Breast epithelium (tissue), 4 donors: Measurements from ENCODE around the gene FCHO2. TPM values are rescaled to one million over a fixed set of nuclear protein-coding genes. Genes with fewer than 3 reads are reported as not detected.
"Not testable (repeated sequence)": the region's sequence is repeated elsewhere in the genome, so short reads cannot be mapped to it uniquely, and the experiment has no call there.

Experiments
- DNase-seq, 2 donors: peaks; one replicate each; pipeline ENCODE4 v3.0.0-alpha.2; 2019; ENCODE audit warnings: low spot score in 2 of 2
- H3K27ac ChIP-seq, 2 donors: fragments of 200-600 bp; sonication (generic) in 1 of 2; one replicate each; pipeline ENCODE4 v1.5.1; 2016 to 2019; ENCODE audit warnings: mild to moderate bottlenecking in 1 of 2
- H3K27me3 ChIP-seq, 2 donors: fragments of 200-600 bp; sonication (generic) in 1 of 2; one replicate each; pipeline versions ENCODE4 v1.5.1 to v1.6.0; 2017 to 2019; ENCODE audit warnings: control low read depth in 1 of 2, mild to moderate bottlenecking in 1 of 2
- H3K36me3 ChIP-seq: fragments of 200-600 bp; one replicate; pipeline ENCODE4 v1.5.1; 2019
- H3K4me1 ChIP-seq, 2 donors: fragments of 200-600 bp; sonication (generic); one replicate each; pipeline ENCODE4 v1.5.1; 2016 to 2019; ENCODE audit warnings: control low read depth in 1 of 2
- H3K4me3 ChIP-seq, 3 donors: fragments of 200-600 bp; sonication (generic); 1 replicate in 2 of 3; 2 replicates in 1 of 3; pipeline ENCODE4 v1.5.1; 2016 to 2019; ENCODE audit warnings: mild to moderate bottlenecking in 3 of 3, moderate library complexity in 2 of 3
- H3K9me3 ChIP-seq, 2 donors: fragments of 200-600 bp; sonication (generic) in 1 of 2; one replicate each; pipeline ENCODE4 v1.5.1; 2016 to 2019; ENCODE audit warnings: control low read depth in 1 of 2
- CTCF ChIP-seq, 3 donors: fragments of 450-650 bp; IDR thresholded peaks; one replicate each; pipeline ENCODE4 v1.5.1; 2016 to 2017; ENCODE audit warnings: antibody characterized with exemption in 3 of 3, mild to moderate bottlenecking in 3 of 3, moderate library complexity in 3 of 3
- POLR2A ChIP-seq: fragments of 450-650 bp; IDR thresholded peaks from one replicate; pipeline ENCODE4 v1.6.1; 2016; ENCODE audit warnings: antibody characterized with exemption, mild to moderate bottlenecking, moderate library complexity
- POLR2AphosphoS5 ChIP-seq, 3 donors: sonication (generic); formaldehyde crosslinking; IDR thresholded peaks; one replicate each; pipeline ENCODE4 v1.6.1; 2017; ENCODE audit warnings: antibody characterized with exemption in 3 of 3
- intact Hi-C: fragments of 100-400 bp; cut with DNase I; formaldehyde crosslinking; loops from one replicate; pipeline ENCODE4 v1.15.1; 2023; ENCODE audit warnings: low total_unique reads
- total RNA-seq, 3 donors: library from RNA; depleted of rRNA; stranded (reverse); fragments of >200 nt; gene quantifications; one replicate each; pipeline ENCODE4 v1.1.0, GENCODE V29; 2016

The FCHO2 gene
- total RNA-seq, 3 donors from 2014 or later: 30.5 to 58.8 (median 46.7) TPM

GRCh38 chr5:73007051-73007450, 51.2 kb downstream of the FCHO2 start:
- intact Hi-C loops: no loop called here
- Histone ChIP-seq H3K27ac (no peak overlapping the region), H3K4me1 (no peaks in the 10 kb centered on the region), H3K9me3 (no peaks in the 10 kb centered on the region), H3K36me3 (no peaks in the 10 kb centered on the region), H3K27me3 (no peaks in the 10 kb centered on the region), H3K4me3 (no peak overlapping the region)
- TF ChIP-seq POLR2A: no peak
- TF ChIP-seq CTCF (IDR thresholded peaks at IDR 0.05): no peak
- TF ChIP-seq POLR2AphosphoS5 (IDR thresholded peaks at IDR 0.05): no peak
- DNase-seq: no peak

DNA sequence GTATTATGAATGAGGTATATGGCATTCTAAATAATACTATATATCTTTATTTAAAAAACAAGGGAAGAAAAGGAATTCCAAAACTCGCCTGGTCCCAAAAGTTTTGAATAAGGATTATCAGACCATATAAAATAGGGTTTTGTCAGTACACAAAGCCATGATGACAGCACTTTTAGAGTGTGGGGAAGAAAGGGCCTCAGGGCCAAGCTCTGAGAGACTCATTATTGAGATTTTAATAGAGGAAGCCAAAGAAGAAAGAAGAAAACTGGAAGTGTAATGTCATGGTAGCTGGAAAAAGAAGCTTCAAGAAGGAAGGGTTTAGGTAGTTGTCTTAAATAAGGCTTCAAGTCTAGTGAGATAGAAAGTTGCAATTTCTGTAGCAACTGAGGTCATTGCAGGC, 53.0 kb downstream of the FCHO2 start:
- DNase-seq: no peak
- no peaks in the 10 kb centered on the region for H3K4me1 ChIP-seq
- TF ChIP-seq POLR2A: no peak
- no peak for TF ChIP-seq POLR2AphosphoS5 (IDR thresholded peaks at IDR 0.05)
- TF ChIP-seq CTCF (IDR thresholded peaks at IDR 0.05): no peak
- H3K27ac ChIP-seq: no peak overlapping the region
- no peaks in the 10 kb centered on the region for H3K9me3 ChIP-seq
- H3K27me3 ChIP-seq: no peaks in the 10 kb centered on the region
- H3K36me3 ChIP-seq: no peaks in the 10 kb centered on the region
- intact Hi-C loops: no loop called here
- no peak overlapping the region for H3K4me3 ChIP-seq

DNA sequence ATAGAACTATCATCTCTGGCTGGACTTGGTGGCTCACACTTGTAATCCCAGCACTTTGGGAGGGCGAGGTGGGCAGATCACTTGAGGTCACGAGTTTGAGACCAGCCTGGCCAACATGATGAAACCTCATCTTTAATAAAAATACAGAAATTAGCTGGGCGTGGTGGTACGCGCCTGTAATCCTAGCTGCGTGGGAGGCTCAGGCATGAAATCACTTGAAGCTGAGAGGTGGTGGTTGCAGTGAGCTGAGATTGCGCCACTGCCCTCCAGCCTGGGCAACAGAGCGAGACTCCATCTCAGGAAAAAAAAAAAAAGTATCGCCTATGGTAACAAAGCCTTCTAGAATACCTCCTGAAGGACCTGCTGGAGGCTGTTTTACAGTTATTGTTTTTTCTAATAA, 55.8 kb downstream of the FCHO2 start:
- H3K36me3 ChIP-seq, H3K4me3 ChIP-seq, H3K27ac ChIP-seq, intact Hi-C loops, DNase-seq, H3K27me3 ChIP-seq, H3K4me1 ChIP-seq, H3K9me3 ChIP-seq: not testable (repeated sequence)

DNA sequence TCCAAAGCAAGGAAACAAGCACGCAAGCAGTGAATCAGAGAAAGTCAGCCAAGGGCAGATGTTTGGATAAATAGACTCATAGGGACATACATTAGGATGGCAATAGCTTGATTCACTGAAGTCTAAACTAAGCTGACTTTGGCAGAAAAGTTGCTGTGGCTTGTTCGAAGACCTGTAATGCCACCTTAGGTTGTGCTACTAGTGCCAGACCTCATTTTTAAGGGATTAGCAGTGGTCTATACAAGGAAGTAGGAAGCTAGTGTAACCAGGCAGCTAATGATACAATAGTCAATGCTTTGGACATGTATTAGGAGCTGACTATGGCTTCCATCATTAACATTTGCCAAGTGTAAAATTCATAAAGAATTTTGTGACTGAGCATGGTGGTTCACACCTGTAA, 63.1 kb downstream of the FCHO2 start:
- no peak overlapping the region for H3K4me3 ChIP-seq
- intact Hi-C loops: no loop called here
- TF ChIP-seq CTCF (IDR thresholded peaks at IDR 0.05) (no peak), POLR2AphosphoS5 (IDR thresholded peaks at IDR 0.05) (no peak), POLR2A (no peak)

DNA sequence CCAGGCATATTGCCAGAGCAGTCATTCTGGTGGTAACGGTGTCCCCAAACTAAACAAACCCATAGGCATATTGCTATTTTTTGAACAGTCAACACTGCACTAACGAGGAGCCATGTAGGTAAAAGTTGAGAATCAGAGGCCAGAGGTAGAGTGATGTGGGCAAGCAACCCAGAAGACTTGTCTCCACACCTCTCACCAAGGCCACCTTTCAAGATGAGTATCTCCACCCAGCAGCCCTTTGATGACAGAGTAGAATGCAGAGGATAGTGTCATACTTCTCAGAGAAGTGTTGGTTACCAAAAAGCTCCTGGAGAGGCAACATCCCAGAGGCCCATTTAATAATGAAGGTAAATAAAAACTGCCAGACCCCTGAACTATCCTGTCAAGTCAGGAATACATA, 63.9 kb downstream of the FCHO2 start:
- H3K4me1 ChIP-seq: no peaks in the 10 kb centered on the region
- H3K27ac ChIP-seq: no peak overlapping the region
- intact Hi-C loops: no loop called here
- H3K27me3 ChIP-seq: no peaks in the 10 kb centered on the region
- H3K4me3 ChIP-seq: no peak overlapping the region
- DNase-seq: no peak
- H3K36me3 ChIP-seq: peaks cover 4% of the 10 kb centered on the region
- H3K9me3 ChIP-seq: no peaks in the 10 kb centered on the region
- TF ChIP-seq POLR2A: no peak
- no peak for TF ChIP-seq CTCF (IDR thresholded peaks at IDR 0.05)
- no peak for TF ChIP-seq POLR2AphosphoS5 (IDR thresholded peaks at IDR 0.05)

More for the DNA sequence above, 63.1 kb downstream of the FCHO2 start:
- DNase-seq: no peak
- H3K9me3 ChIP-seq: no peaks in the 10 kb centered on the region
- peaks cover 4% of the 10 kb centered on the region for H3K36me3 ChIP-seq
- no peaks in the 10 kb centered on the region for H3K27me3 ChIP-seq
- no peak overlapping the region for H3K27ac ChIP-seq
- H3K4me1 ChIP-seq: no peaks in the 10 kb centered on the region

- no peaks in the 10 kb centered on the region for H3K9me3 ChIP-seq
- TF ChIP-seq POLR2A: no peak
- TF ChIP-seq CTCF (IDR thresholded peaks at IDR 0.05): no peak
- TF ChIP-seq POLR2AphosphoS5 (IDR thresholded peaks at IDR 0.05): no peak
- intact Hi-C loops: no loop called here
- no peak for DNase-seq
- H3K4me3 ChIP-seq: no peak overlapping the region
- H3K36me3 ChIP-seq: peaks cover 3% of the 10 kb centered on the region
- no peak overlapping the region for H3K27ac ChIP-seq
- no peaks in the 10 kb centered on the region for H3K27me3 ChIP-seq
- no peaks in the 10 kb centered on the region for H3K4me1 ChIP-seq
These were observed 66.8 kb downstream of the FCHO2 start for GRCh38 chr5:73022471-73023169.

DNA sequence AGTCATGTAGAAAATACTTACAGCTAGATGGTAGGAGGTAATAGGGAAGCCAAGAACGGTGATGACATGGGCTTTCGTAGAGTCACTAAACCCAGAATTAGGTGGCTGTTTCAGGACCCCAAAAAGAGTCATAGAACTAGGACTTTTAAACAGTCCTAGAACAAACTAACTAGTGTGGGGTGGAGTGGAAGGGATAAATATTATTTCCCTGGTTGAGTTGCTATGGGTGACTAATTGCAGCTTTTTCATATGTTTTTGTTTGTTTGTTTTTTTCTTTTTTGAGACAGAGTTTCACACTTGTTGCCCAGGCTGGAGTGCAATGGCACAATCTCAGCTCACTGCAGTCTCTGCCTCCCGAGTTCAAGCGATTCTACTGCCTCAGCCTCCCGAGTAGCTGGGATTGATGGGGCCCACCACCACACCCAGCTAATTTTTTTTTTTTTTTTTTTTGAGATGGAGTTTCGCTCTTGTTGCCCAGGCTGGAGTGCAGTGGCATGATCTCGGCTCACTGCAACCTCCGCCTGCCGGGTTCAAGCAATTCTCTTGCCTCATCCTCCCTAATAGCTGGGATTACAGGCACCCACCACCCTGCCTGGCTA, 69.2 kb downstream of the FCHO2 start:
- H3K4me1 ChIP-seq, DNase-seq, H3K27ac ChIP-seq, H3K36me3 ChIP-seq, H3K27me3 ChIP-seq, intact Hi-C loops, H3K4me3 ChIP-seq, H3K9me3 ChIP-seq: not testable (repeated sequence)
